ENCODE results near the gene SH3RF3.

The SH3RF3 gene

GRCh38 chr2:109199790-109200189 is 70.8 kb downstream of the SH3RF3 start:
- no peak overlapping the region for H3K23ac ChIP-seq (ENCODE audit: low read depth, low read length, poor library complexity)
- no peak overlapping the region for H3K4me3 ChIP-seq (ENCODE audit: low read length in 2 of 2)
- H3K9ac ChIP-seq (ENCODE audit: low read depth, low read length, poor library complexity) = no peak overlapping the region
- H2BK120ac ChIP-seq (ENCODE audit: low read depth, low read length) = no peak overlapping the region
- H3K4ac ChIP-seq (ENCODE audit: low read length) = no peak overlapping the region
- no CpG with 5 or more reads among the region's 4 CpGs for WGBS, 2 donors (ENCODE audit: extremely low coverage in 2 of 2, insufficient read length in 2 of 2, insufficient replicate concordance in 1 of 2)
- no peaks in the 10 kb centered on the region for H3K36me3 ChIP-seq (replicated peaks in 1 of 2; ENCODE audit: control insufficient read depth in 2 of 2, insufficient read depth in 2 of 2, low read length in 2 of 2)
- H2BK15ac ChIP-seq (ENCODE audit: low read length) = no peak overlapping the region
- no peak overlapping the region for H3K27ac ChIP-seq (replicated peaks; ENCODE audit: low read length)
- peaks cover 0 to 2% of the 10 kb centered on the region in 2 donors for H3K4me1 ChIP-seq (ENCODE audit: control insufficient read depth in 2 of 2, insufficient read depth in 1 of 2, low read depth in 1 of 2, low read length in 2 of 2)
- no peaks in the 10 kb centered on the region for H3K27me3 ChIP-seq (ENCODE audit: control insufficient read depth in 3 of 3, insufficient read depth in 3 of 3, low read depth in 1 of 3, low read length in 3 of 3)
- no peaks in the 10 kb centered on the region for H3K79me1 ChIP-seq (ENCODE audit: low read depth, low read length)
- no peak overlapping the region for H2AK5ac ChIP-seq (ENCODE audit: low read depth, low read length)
- H4K91ac ChIP-seq (ENCODE audit: low read depth, low read length, poor library complexity) = no peak overlapping the region
- no peaks in the 10 kb centered on the region for H3K9me3 ChIP-seq (replicated peaks in 1 of 2; ENCODE audit: control insufficient read depth in 2 of 2, insufficient read depth in 1 of 2, low read depth in 1 of 2, low read length in 2 of 2)
- H3K14ac ChIP-seq (ENCODE audit: low read length) = no peak overlapping the region
- H2AFZ ChIP-seq (ENCODE audit: low read length) = no peak overlapping the region
- H4K8ac ChIP-seq (ENCODE audit: low read depth, low read length) = no peak overlapping the region
- no peak overlapping the region for H2BK12ac ChIP-seq (ENCODE audit: low read length)
- H3K18ac ChIP-seq (ENCODE audit: low read length) = no peak overlapping the region
- DNase-seq (ENCODE audit: low spot score) = no peak
- H2BK5ac ChIP-seq (ENCODE audit: low read length) = no peak overlapping the region
- no peak overlapping the region for H3K4me2 ChIP-seq (ENCODE audit: insufficient read depth, low read length, poor library complexity, severe bottlenecking)

DNA sequence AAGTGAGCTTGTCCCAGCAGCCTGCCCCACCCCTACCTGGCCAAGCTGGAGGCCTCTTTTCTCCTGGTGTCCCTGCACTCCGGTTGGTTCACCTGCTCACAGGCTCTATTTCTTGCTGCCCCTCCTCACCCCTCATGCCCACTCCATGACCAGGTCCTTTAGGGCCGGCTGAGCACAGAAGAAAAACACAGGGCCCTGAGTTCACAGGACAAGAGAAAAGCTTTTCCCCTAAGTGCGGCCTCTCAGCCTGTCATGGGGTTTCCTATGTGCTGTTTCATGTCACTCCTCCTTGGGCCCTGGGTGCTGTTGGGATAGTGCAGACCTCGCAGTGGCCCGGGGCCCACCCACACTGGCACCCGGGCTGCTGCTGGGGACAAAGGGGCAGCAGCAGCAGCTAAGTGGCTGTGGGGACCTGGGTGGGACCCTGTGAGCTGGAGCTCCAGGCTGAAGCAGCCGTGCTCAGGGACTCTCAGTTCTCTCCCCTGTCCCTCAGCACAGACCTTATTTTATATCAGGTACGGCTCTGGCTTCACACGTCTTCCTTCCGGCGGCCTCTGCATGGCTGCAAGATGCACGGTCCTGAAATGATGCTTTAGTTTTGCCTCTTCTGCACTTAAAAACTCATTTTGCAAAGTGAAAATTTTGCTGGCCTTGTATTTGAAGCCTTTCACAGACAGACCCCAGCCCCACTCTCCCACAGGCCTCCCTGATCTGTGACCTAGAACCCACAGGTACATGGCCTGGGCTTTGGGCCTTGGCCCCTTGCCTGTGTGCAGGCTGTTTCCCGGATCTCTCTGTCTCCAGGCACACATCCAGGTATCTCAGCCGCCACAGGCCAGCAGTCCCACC is 71.8 kb downstream of the SH3RF3 start:
- H3K4me3 ChIP-seq (ENCODE audit: low read length in 2 of 2) = no peak overlapping the region
- no peak overlapping the region for H2AK5ac ChIP-seq (ENCODE audit: low read depth, low read length)
- no peak overlapping the region for H2AFZ ChIP-seq (ENCODE audit: low read length)
- no peak for DNase-seq (ENCODE audit: low spot score)
- H2BK12ac ChIP-seq (ENCODE audit: low read length) = no peak overlapping the region
- H3K4ac ChIP-seq (ENCODE audit: low read length) = no peak overlapping the region
- H2BK120ac ChIP-seq (ENCODE audit: low read depth, low read length) = no peak overlapping the region
- no peak overlapping the region for H4K8ac ChIP-seq (ENCODE audit: low read depth, low read length)
- no peaks in the 10 kb centered on the region for H3K4me1 ChIP-seq (ENCODE audit: control insufficient read depth in 2 of 2, insufficient read depth in 1 of 2, low read depth in 1 of 2, low read length in 2 of 2)
- no CpG with 5 or more reads among the region's 14 CpGs for WGBS, 2 donors (ENCODE audit: extremely low coverage in 2 of 2, insufficient read length in 2 of 2, insufficient replicate concordance in 1 of 2)
- no peak overlapping the region for H4K91ac ChIP-seq (ENCODE audit: low read depth, low read length, poor library complexity)
- no peaks in the 10 kb centered on the region for H3K27me3 ChIP-seq (ENCODE audit: control insufficient read depth in 3 of 3, insufficient read depth in 3 of 3, low read depth in 1 of 3, low read length in 3 of 3)
- no peak overlapping the region for H3K9ac ChIP-seq (ENCODE audit: low read depth, low read length, poor library complexity)
- H3K4me2 ChIP-seq (ENCODE audit: insufficient read depth, low read length, poor library complexity, severe bottlenecking) = no peak overlapping the region
- no peak overlapping the region for H2BK5ac ChIP-seq (ENCODE audit: low read length)
- H3K18ac ChIP-seq (ENCODE audit: low read length) = no peak overlapping the region
- no peaks in the 10 kb centered on the region for H3K79me1 ChIP-seq (ENCODE audit: low read depth, low read length)
- no peaks in the 10 kb centered on the region for H3K36me3 ChIP-seq (replicated peaks in 1 of 2; ENCODE audit: control insufficient read depth in 2 of 2, insufficient read depth in 2 of 2, low read length in 2 of 2)
- H3K23ac ChIP-seq (ENCODE audit: low read depth, low read length, poor library complexity) = no peak overlapping the region
- H3K27ac ChIP-seq (replicated peaks; ENCODE audit: low read length) = no peak overlapping the region
- peak overlapping the region; percentile 39 for H3K14ac ChIP-seq (ENCODE audit: low read length)
- H2BK15ac ChIP-seq (ENCODE audit: low read length) = no peak overlapping the region
- no peaks in the 10 kb centered on the region for H3K9me3 ChIP-seq (replicated peaks in 1 of 2; ENCODE audit: control insufficient read depth in 2 of 2, insufficient read depth in 1 of 2, low read depth in 1 of 2, low read length in 2 of 2)

GRCh38 chr2:109201465-109202327 is 72.7 kb downstream of the SH3RF3 start:
- no peak overlapping the region for H3K4ac ChIP-seq (ENCODE audit: low read length)
- no peak overlapping the region for H2BK12ac ChIP-seq (ENCODE audit: low read length)
- H3K36me3 ChIP-seq (replicated peaks in 1 of 2; ENCODE audit: control insufficient read depth in 2 of 2, insufficient read depth in 2 of 2, low read length in 2 of 2) = no peaks in the 10 kb centered on the region
- H2AK5ac ChIP-seq (ENCODE audit: low read depth, low read length) = no peak overlapping the region
- no peak overlapping the region for H3K23ac ChIP-seq (ENCODE audit: low read depth, low read length, poor library complexity)
- no peak overlapping the region for H3K4me2 ChIP-seq (ENCODE audit: insufficient read depth, low read length, poor library complexity, severe bottlenecking)
- no peak overlapping the region for H3K18ac ChIP-seq (ENCODE audit: low read length)
- H2BK5ac ChIP-seq (ENCODE audit: low read length) = no peak overlapping the region
- H3K9ac ChIP-seq (ENCODE audit: low read depth, low read length, poor library complexity) = no peak overlapping the region
- no peak overlapping the region for H4K8ac ChIP-seq (ENCODE audit: low read depth, low read length)
- no peaks in the 10 kb centered on the region for H3K9me3 ChIP-seq (replicated peaks in 1 of 2; ENCODE audit: control insufficient read depth in 2 of 2, insufficient read depth in 1 of 2, low read depth in 1 of 2, low read length in 2 of 2)
- no peak overlapping the region for H2BK15ac ChIP-seq (ENCODE audit: low read length)
- no peak for DNase-seq (ENCODE audit: low spot score)
- no peaks in the 10 kb centered on the region for H3K4me1 ChIP-seq (ENCODE audit: control insufficient read depth in 2 of 2, insufficient read depth in 1 of 2, low read depth in 1 of 2, low read length in 2 of 2)
- H3K27me3 ChIP-seq (ENCODE audit: control insufficient read depth in 3 of 3, insufficient read depth in 3 of 3, low read depth in 1 of 3, low read length in 3 of 3) = no peaks in the 10 kb centered on the region
- no peak overlapping the region for H3K27ac ChIP-seq (replicated peaks; ENCODE audit: low read length)
- no peak overlapping the region for H2BK120ac ChIP-seq (ENCODE audit: low read depth, low read length)
- no peak overlapping the region for H3K14ac ChIP-seq (ENCODE audit: low read length)
- H4K91ac ChIP-seq (ENCODE audit: low read depth, low read length, poor library complexity) = no peak overlapping the region
- H2AFZ ChIP-seq (ENCODE audit: low read length) = no peak overlapping the region
- no peaks in the 10 kb centered on the region for H3K79me1 ChIP-seq (ENCODE audit: low read depth, low read length)
- WGBS, 2 donors (ENCODE audit: extremely low coverage in 2 of 2, insufficient read length in 2 of 2, insufficient replicate concordance in 1 of 2) = no CpG with 5 or more reads among the region's 21 CpGs
- no peak overlapping the region for H3K4me3 ChIP-seq (ENCODE audit: low read length in 2 of 2)

- H2AFZ ChIP-seq (ENCODE audit: low read length) = no peak overlapping the region
- H3K9ac ChIP-seq (ENCODE audit: low read depth, low read length, poor library complexity) = no peak overlapping the region
- H3K14ac ChIP-seq (ENCODE audit: low read length) = no peak overlapping the region
- no peak overlapping the region for H3K4me3 ChIP-seq (ENCODE audit: low read length in 2 of 2)
- no peak overlapping the region for H2AK5ac ChIP-seq (ENCODE audit: low read depth, low read length)
- no peak overlapping the region for H4K91ac ChIP-seq (ENCODE audit: low read depth, low read length, poor library complexity)
- no peaks in the 10 kb centered on the region for H3K9me3 ChIP-seq (replicated peaks in 1 of 2; ENCODE audit: control insufficient read depth in 2 of 2, insufficient read depth in 1 of 2, low read depth in 1 of 2, low read length in 2 of 2)
- H3K18ac ChIP-seq (ENCODE audit: low read length) = no peak overlapping the region
- H3K23ac ChIP-seq (ENCODE audit: low read depth, low read length, poor library complexity) = no peak overlapping the region
- DNase-seq (ENCODE audit: low spot score) = no peak
- no peak overlapping the region for H2BK15ac ChIP-seq (ENCODE audit: low read length)
- H2BK5ac ChIP-seq (ENCODE audit: low read length) = no peak overlapping the region
- no peak overlapping the region for H3K4ac ChIP-seq (ENCODE audit: low read length)
- no peaks in the 10 kb centered on the region for H3K27me3 ChIP-seq (ENCODE audit: control insufficient read depth in 3 of 3, insufficient read depth in 3 of 3, low read depth in 1 of 3, low read length in 3 of 3)
- H3K79me1 ChIP-seq (ENCODE audit: low read depth, low read length) = no peaks in the 10 kb centered on the region
- H4K8ac ChIP-seq (ENCODE audit: low read depth, low read length) = no peak overlapping the region
- H3K4me1 ChIP-seq (ENCODE audit: control insufficient read depth in 2 of 2, insufficient read depth in 1 of 2, low read depth in 1 of 2, low read length in 2 of 2) = no peaks in the 10 kb centered on the region
- H2BK12ac ChIP-seq (ENCODE audit: low read length) = no peak overlapping the region
- no peak overlapping the region for H2BK120ac ChIP-seq (ENCODE audit: low read depth, low read length)
- no peaks in the 10 kb centered on the region for H3K36me3 ChIP-seq (replicated peaks in 1 of 2; ENCODE audit: control insufficient read depth in 2 of 2, insufficient read depth in 2 of 2, low read length in 2 of 2)
- no CpG with 5 or more reads among the region's 9 CpGs for whole genome bisulfite sequencing, 2 donors (ENCODE audit: extremely low coverage in 2 of 2, insufficient read length in 2 of 2, insufficient replicate concordance in 1 of 2)
- H3K27ac ChIP-seq (replicated peaks; ENCODE audit: low read length) = no peak overlapping the region
- no peak overlapping the region for H3K4me2 ChIP-seq (ENCODE audit: insufficient read depth, low read length, poor library complexity, severe bottlenecking)
These were observed 73.5 kb downstream of the SH3RF3 start for GRCh38 chr2:109202486-109202885.
